Measurements from ENCODE around the gene USP35. TPM values are rescaled to one million over a fixed set of nuclear protein-coding genes. Genes with fewer than 3 reads are reported as not detected.
A peak's percentile ranks its signal among the peaks of the same experiment; 100 is the strongest.

Gene USP35, protein sequence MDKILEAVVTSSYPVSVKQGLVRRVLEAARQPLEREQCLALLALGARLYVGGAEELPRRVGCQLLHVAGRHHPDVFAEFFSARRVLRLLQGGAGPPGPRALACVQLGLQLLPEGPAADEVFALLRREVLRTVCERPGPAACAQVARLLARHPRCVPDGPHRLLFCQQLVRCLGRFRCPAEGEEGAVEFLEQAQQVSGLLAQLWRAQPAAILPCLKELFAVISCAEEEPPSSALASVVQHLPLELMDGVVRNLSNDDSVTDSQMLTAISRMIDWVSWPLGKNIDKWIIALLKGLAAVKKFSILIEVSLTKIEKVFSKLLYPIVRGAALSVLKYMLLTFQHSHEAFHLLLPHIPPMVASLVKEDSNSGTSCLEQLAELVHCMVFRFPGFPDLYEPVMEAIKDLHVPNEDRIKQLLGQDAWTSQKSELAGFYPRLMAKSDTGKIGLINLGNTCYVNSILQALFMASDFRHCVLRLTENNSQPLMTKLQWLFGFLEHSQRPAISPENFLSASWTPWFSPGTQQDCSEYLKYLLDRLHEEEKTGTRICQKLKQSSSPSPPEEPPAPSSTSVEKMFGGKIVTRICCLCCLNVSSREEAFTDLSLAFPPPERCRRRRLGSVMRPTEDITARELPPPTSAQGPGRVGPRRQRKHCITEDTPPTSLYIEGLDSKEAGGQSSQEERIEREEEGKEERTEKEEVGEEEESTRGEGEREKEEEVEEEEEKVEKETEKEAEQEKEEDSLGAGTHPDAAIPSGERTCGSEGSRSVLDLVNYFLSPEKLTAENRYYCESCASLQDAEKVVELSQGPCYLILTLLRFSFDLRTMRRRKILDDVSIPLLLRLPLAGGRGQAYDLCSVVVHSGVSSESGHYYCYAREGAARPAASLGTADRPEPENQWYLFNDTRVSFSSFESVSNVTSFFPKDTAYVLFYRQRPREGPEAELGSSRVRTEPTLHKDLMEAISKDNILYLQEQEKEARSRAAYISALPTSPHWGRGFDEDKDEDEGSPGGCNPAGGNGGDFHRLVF
- total RNA-seq (2014; rRNA removed; shearing (Covaris generic)): 4.6 and 4.7 TPM in 2 replicates

DNA sequence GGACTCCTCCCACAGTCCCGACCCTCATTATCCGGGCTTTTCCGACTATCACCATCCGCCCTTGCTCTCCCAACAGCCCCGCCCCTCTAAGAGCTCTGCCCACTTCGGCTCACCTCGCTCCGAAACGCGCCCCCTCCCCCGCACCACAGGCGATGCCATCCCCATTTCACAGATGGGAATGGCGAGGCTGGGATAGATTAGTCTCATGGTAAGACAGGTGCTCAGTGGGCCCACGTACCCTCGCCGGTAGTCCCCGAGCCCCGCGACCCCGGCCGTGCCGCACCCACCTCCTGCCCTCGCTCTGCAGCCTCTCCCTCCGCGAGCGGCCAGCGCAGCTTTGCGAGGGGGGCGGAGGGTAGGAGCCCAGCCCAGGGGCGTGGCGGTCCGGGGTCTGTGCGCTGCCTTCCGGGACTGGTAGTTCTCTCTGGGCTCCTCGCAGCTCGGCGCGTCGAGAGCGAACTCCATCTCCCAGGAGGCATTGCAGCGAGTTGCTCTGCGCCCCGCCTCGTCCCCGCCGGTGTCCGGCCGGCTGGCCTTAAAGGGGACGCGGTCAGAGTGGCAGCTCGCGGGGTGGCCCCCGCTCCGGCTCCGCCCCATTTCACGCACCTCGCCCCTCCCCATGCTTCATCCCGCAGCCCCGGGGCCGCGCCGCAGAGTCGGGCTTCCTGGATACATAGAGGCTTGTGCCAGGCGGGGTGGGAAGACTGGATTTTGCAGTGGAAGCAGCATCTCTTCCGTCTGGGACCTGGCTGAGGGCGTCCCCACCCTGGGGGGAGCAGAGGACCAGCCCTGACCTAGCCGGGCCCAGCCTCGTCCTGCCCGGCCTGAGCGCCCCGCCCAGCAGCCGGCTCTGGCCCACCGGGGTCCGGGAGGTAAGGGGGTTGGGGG lies at the start of gene USP35, which contains the start of gene KCTD21:
USP35 (plus strand) TSS at position 634 of the 888 bp plus-strand sequence. CDS start 7,327 bp downstream, outside the sequence.
KCTD21 (minus strand) TSS at position 341 of the 888 bp plus-strand sequence. CDS start 14,072 bp downstream, outside the sequence.
- peak; percentile 97 for DNase-seq (ENCODE audit: low read depth)

DNA sequence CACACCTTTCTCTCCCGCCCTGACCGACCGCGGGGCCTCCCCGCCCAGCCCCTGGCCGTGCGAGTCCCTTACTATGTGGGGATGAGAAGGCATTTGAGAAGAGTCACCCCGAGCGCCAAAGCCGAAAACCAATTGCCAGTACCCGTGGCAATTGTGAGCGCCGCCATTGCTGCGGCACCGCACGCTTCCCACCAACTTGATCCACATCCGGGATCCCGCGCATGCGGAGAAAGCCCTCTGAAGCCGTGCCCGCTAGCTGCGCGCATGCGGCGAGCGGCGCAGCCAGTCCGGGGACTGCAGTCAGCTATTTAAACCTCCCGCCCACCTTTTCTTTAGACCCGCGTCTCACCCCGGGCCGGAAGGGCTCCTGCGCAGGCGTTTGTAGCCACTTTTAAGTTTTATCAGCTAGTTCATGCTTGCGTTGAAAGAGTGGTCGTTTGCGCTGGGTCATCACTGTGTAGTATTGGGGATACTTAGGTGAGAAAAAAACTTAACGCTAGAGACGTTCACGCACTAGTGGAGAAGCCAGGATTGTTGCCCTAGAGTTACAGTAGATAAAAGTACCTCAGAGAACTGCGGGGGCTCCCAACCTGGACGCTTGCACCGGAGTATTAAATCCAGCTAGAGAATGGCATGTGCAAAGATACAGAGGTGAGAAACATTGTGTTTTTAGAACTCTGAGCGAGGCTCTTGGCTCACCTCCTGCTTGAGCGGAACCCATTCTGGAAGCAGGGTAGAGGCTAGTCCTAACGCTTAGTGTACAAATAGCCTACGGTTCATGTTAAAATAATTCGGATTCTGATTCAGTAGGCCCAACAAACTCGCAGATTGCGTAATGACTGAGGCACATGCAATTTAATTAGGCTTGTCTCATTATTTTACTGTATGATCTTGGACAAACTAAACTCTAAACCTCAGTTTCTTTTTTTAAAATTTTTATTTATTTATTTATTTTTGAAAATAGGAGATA lies 49.0 kb upstream of the USP35 start, which contains the start of gene ALG8:
ALG8 (minus strand) TSS at position 205 of the 970 bp plus-strand sequence; CDS start at position 167, 38 bp downstream.
- peak; percentile 95 for DNase-seq (ENCODE audit: low read depth)

DNA sequence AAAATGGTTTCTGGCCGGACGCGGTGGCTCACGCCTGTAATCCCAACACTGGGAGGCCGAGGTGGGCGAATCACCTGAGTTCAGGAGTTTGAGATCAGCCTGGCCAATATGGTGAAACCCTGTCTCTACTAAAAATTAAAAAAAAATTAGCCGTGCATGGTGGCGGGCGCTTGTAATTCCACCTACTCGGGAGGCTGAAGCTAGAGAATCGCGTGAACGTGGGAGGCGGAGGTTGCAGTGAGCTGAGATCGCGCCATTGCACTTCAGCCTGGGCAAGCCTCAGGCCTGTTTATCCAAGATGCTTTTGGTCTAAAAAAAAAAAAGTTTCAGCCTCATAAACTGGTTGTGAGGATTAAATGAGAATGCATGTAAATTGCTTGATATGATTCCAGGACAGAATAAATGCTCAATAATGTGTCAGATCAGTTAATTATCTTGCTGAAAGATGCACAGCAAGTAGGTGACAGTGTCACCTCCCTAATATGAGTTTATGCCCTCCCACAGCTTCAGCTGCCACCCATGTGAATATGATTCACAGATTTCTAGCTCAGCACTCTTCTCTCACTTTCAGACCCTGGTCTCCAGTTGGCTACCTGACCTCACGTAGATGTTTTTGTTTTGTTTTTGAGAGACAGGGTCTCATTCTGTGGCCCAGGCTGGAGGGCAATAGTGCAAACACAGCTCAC lies 48.2 kb upstream of the USP35 start:
- DNase-seq (ENCODE audit: low read depth): no peak

DNA sequence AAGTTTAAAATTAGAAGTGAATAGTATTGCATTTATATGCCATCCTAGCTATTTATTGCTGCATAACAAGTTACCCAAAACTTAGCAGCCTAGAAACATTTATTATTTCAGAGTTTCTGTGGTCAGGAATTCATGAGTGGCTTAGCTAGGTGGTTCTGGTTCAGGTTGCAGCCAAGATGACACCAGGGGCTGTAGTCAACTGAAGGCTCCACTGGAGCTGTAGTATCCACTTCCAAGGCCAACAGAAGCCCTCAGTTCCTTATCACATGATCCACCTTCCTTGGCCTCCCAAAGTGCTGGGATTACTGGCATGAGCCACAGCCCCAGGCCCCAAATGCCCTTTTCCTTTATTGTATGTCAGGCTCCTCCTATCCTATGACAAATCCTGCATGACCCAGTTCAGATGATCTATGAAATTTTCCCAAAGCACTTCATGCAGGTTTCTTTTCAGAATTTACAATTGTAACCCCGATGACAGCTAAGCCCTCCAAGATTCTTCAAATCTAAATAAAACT lies 43.2 kb upstream of the USP35 start:
- DNase-seq (ENCODE audit: low read depth): no peak

DNA sequence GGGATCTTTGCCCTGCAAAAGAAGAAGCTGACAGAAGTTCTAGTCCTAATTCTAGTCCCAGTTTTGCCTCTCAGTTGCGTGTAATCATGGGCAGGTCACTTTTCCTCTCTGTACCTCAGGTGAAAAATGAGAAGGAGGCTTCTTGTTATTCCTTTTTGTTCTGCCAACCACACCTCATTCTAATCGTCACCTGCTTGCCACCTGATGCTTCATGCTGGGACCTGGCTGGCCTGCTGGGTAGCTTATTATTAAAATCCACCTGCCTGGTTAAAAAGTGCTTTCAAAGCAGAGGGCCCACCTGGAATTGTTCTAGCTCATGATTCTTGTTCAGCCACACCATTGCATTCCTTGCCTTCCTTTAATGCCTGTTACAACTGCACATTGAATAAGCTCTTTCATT lies 40.9 kb upstream of the USP35 start:
- DNase-seq (ENCODE audit: low read depth): no peak

DNA sequence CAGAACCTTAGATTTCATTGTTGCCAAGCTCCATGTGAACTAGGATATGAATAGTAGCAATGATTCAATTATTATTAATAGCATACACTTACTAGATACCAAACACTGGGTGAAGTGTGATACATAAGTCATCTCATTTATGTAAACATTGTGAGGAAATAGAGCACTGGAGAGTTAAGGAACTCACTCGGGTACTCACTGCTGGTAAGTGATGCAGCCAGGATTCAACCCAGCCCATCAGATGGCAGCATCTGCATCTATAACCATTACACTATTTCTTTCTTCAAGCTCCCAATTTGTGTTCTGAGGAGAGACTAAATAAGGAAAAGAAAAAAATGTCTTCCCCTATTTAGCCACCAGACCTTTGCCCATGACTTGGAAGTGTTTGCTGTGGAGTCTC lies 39.1 kb upstream of the USP35 start:
- DNase-seq (ENCODE audit: low read depth): peak; percentile 35

DNA sequence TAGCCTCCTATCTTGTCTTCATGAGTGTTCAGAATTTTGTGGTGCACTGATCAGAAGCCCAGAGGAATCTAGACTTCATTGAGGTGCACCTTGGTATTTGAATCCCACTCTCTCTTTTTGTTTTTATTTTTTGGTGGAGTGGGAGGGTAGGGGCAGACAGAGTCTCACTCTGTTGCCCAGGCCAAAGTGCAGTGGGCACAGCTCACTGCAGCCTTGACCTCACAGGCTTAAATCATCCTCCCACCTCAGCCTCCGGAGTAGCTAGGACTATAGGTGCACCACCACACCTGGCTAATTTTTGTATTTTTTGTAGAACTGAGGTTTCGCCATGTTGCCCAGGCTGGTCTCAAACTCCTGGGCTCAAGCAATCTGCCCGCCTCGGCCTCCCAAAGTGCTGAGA lies 38.4 kb upstream of the USP35 start:
- DNase-seq (ENCODE audit: low read depth): no peak

DNA sequence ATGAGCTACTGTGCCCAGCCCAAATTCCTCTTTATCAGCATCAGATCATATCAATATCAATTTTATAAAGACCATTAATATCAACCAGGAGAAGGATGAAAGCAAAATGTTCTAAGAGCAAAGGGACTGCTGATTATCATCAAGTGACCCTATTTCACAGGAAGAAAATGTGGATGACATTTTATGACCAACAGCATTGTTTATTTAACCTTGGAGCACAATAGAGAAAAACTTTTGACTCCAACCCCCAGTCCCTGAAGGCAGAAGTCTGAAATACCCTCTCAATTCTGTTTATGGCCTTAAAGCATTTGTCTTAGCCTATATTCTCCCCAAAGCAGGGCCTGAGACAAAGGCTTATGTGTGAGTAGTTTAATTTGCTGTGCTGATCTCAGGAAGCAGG lies 38.0 kb upstream of the USP35 start:
- no peak for DNase-seq (ENCODE audit: low read depth)

DNA sequence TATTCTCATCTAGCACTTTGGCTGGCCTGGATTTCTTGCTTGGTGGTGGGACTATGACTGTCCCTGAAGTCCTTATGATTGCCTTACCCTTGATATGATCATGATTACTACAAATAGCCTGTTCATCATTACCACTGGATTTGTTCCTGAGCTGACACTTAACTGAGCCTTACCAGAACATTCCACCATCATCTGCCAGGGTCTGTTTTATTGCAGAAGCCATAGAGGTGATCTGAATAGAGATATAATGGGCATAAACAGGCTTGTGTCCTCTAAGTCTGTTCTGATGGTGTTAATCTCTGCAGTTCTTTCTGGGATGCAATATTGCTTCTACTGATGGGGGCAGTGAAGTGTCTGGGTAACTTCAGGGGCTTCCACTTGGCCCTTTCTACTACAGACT lies 36.9 kb upstream of the USP35 start:
- DNase-seq (ENCODE audit: low read depth): no peak

DNA sequence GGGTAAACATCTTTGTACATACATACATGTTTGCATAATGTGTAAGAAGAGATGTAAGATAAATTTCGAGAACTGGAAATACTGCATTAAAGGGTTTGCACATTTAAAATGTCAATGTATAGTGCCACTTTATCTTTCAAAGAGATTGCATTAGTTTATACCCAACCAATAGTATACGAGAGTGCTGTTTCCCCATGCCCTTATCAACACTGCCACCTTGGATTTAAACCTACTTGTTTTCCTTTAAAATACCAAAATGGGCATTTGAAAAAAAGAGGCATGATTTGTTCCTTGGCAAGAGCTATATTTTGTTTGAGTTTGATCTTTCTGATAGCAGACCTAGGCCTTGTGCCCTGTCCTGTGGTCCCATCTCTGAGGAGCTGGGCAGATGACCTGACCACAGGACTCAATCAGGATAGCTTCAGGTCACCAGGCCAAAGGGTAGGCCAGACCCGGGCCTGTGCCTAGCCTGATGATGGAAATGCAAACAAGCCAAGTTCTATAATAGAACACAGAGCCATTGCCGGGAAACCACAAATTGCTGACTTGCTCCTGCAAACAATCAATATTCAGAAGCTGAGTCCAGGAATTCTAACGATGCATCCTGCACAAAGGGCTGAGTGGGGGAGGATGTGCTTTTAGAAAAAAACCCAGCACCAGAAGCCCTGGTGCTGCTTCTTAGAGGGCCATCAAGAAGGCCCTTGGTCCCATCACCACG lies 32.4 kb upstream of the USP35 start:
- DNase-seq (ENCODE audit: low read depth): no peak

DNA sequence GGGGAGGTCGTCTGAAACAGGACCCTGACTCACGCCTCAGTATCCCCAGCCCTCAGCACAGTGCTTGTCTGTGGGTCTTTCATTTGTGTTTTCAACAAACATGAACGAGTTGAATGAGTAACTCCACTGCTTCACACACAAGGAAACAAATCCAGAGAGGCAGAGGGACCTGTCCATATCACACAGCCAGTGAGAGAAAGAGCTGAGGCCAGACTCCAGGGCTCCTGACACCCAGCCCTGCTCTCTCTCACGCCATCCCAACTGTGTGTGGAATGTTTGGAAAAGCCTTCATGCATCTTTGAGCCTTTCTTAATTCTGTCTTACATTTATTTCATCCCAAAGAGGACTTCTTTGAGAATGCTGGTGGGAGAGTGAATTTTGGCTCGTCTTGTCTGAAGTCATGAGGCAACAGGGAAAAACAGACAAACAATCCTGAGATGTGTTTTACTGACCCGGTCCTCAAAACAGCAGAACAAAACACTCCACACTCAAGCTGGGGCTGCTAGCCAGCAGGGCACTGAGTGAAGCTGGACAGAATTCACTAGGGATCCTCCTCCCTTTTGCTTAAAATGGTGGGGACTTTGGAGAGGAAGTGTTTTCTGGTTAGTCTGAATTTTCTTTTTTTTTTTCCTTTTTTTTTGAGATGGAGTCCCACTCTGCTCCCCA lies 29.6 kb upstream of the USP35 start:
- no peak for DNase-seq (ENCODE audit: low read depth)

DNA sequence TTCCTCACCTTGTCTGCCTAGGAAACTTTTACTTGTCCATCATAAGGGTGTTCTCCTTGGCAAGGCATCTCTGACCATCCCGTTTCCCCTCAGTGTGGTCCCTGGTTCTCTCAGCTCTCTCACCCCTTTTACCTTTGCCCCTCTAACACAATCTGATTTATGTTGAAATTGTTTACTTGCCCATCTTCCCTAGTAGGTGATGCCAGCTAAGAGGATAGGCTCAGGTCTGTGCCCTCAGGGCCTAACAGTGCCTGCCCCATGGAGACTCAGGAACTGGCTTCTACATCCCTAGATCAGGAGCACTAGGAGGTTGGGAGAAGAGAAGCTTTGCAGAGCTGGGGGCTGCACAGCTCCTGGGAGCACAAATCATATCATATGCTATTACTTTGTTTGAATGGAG lies 28.2 kb upstream of the USP35 start:
- no peak for DNase-seq (ENCODE audit: low read depth)

DNA sequence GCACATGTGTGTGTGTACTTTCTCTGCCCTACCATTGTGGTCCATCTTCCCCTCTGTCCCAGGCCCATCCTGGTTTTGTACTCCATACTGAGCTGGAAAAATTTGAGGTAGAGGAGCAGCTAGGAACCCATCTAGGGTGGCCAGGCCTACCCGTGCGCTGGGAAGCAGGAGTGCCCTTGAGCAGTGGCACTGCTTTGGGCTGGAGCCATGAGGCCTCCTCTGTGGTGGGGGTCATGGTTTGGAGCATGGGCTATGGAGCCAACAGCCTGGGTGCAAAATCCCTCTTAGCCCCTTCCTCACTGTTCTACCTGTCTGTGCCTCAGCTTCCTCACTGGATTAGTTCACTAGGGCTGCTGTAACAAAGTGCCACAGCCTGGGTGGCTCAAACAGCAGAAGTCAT lies 27.4 kb upstream of the USP35 start:
- DNase-seq (ENCODE audit: low read depth): no peak

DNA sequence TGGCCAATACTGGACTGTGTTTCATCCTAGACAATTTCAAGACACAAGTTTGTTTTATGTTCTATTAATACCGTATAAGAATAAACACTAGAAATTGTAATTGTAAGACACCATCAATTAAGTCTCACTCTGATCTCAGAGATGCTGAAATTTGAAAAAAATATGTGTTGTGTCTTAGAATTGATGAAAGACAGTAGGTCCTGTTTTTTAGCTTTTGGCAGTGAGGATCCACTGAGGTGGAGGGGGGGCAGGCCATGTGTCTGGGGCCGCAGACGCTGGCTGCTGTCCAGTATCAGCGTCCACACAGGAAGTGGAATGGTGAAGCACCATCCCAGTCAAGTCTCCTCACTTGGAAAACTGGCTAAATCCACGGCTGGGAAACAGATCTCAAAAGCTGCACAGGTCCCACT lies 26.8 kb upstream of the USP35 start:
- DNase-seq (ENCODE audit: low read depth): no peak

DNA sequence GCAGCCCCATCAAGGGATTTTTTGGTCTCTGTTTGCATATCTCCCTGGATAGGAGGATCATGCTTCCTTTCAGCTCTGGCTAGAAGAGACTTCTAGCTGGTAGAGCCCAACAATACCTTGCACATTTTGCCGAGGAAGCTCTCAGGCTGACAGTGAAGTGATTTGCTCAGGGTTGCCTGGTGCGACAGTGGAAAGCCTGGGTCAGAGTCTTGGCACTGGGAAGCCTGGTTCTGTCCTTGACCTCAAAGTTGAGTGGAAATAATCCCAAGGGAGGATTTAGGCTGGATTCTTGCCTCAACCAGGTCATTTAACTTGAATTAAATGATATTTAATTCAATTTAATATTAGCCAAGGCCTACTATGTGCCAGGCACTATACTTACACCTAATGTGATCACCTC lies 24.9 kb upstream of the USP35 start:
- DNase-seq (ENCODE audit: low read depth): no peak

DNA sequence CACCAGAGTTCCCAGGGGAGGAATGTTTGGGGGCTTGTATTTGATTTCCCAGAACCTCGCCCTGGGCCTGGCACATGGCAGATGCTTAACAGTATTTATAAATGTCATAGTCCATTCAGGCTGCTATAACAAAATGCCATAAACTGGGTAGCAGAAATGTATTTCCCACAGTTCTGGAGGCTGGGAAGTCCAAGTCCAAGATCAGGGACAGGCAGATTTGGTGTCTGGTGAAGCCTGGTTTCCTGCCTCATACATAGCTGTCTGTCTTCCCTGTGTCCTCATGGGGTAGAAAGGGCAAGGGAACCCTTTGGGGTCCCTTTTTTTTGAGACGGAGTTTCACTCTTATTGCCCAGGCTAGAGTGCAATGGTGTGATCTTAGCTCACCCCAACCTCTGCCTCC lies 24.2 kb upstream of the USP35 start:
- DNase-seq (ENCODE audit: low read depth): no peak

DNA sequence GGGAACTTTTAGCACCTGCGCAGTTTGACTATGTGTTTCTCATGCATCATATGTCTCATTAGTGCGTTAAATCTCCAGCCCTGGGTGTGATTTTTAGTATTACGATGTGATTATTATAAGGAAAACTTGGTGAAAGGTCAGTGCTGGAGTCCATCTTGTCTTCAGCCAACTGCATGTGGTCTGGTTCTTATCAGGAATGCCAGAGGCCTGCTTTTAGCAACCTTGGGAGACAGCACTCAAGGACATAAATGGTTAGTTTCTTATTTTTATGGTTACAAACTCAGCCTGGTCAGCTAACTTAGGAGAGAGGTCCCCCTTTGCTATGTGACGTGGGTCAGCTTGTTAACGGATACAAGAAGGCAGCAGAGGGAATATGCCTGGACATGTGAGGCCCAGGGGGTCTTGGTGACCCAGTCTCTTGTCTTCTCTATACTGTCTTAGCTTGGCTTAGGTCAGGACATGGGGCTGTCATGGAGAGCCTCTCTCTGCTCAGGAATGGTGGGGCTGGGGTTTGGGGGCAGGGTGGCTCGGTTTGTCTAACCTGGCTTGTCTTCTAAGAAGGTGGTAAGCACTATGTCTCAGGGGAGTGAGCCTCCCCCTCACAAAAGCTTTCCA lies 21.8 kb upstream of the USP35 start:
- DNase-seq (ENCODE audit: low read depth): no peak
